Measurements from ENCODE around the gene EPS8L3. TPM values are rescaled to one million over a fixed set of nuclear protein-coding genes. Genes with fewer than 3 reads are reported as not detected.

EPS8L3 gene
- polyA plus RNA-seq, 1 donor from 2014 or later = not detected

GRCh38 chr1:109785446-109786111, 21.9 kb upstream of the EPS8L3 start:
- H3K27ac ChIP-seq (ENCODE audit: low read length) = no peak overlapping the region
- no peaks in the 10 kb centered on the region for H3K79me2 ChIP-seq (replicated peaks; ENCODE audit: insufficient read depth, low read length)
- H3K9ac ChIP-seq (ENCODE audit: low read length) = no peak overlapping the region
- no peaks in the 10 kb centered on the region for H3K36me3 ChIP-seq (ENCODE audit: insufficient read depth, low read length)
- H3K4me2 ChIP-seq (ENCODE audit: low read length) = no peak overlapping the region
- no peak overlapping the region for H3K4me3 ChIP-seq (ENCODE audit: low read length)
- H2AFZ ChIP-seq (ENCODE audit: low read depth, low read length) = no peak overlapping the region
- H3F3A ChIP-seq (ENCODE audit: insufficient read depth, low read length, poor library complexity, severe bottlenecking) = no peaks in the 10 kb centered on the region
- no peaks in the 10 kb centered on the region for H3K27me3 ChIP-seq (ENCODE audit: insufficient read depth, low read depth, low read length)
- no peaks in the 10 kb centered on the region for H4K20me1 ChIP-seq (ENCODE audit: insufficient read depth)
- H3K9me2 ChIP-seq (ENCODE audit: insufficient read depth, low read length) = no peaks in the 10 kb centered on the region
- TF ChIP-seq SMC3 (conservative IDR thresholded peaks at IDR 0.05; ENCODE audit: poor library complexity) = no peak
- no peak for TF ChIP-seq RAD21 (conservative IDR thresholded peaks at IDR 0.05)
- no peak for TF ChIP-seq CTCF (IDR thresholded peaks at IDR 0.05; ENCODE audit: poor library complexity, severe bottlenecking)
- TF ChIP-seq MXI1 (conservative IDR thresholded peaks at IDR 0.05; ENCODE audit: poor library complexity, severe bottlenecking) = no peak
- no peak for TF ChIP-seq POLR2AphosphoS5 (IDR thresholded peaks at IDR 0.05)
- TF ChIP-seq TAF1 (IDR thresholded peaks at IDR 0.05; ENCODE audit: low read depth) = no peak
- TF ChIP-seq EZH2 (IDR thresholded peaks at IDR 0.05; ENCODE audit: borderline replicate concordance, insufficient read depth, low read length, poor library complexity, severe bottlenecking) = no peak
- TF ChIP-seq EP300 (conservative IDR thresholded peaks at IDR 0.05; ENCODE audit: poor library complexity, severe bottlenecking) = no peak
- no peak for TF ChIP-seq REST (IDR thresholded peaks at IDR 0.05; ENCODE audit: borderline replicate concordance)
- H3K9me3 ChIP-seq (ENCODE audit: low read length) = peaks cover 4% of the 10 kb centered on the region

DNA sequence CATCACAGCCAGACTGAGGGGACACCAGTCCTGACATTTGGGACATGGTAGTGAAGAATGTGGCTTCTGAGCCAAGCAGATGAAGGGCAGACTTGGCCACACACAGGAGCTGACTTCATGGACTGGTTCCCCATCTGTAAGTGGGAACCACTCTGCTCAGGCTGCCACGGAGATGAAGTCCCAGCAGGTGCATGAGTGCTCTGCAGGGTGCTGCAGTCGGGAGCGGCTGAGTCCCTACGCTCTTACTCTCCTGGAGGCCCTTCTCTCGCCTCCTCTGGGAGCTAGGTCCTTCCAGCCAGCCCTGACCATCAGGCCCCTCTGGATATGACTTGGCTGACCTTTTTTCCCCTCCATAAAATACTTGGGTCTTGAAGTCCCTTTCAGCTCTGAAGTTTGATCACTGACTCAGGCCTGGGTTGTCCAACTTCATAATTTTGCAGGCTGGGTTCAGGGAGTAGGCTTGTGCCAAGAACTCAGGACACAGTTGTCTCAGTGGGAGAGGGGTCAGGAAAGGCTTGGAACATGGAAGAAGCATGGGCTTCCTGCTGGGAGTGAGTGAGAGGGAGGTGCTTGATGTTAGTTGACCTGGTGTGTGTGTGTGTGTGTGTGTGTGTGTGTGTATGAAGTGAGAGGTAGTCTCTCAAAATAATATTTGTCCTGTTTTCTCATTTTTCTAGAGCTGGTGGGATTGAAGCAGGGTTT, 21.0 kb upstream of the EPS8L3 start:
- Histone ChIP-seq H3K9me2 (ENCODE audit: insufficient read depth, low read length) (no peaks in the 10 kb centered on the region), H3F3A (ENCODE audit: insufficient read depth, low read length, poor library complexity, severe bottlenecking) (no peaks in the 10 kb centered on the region), H3K27ac (ENCODE audit: low read length) (no peak overlapping the region), H3K4me2 (ENCODE audit: low read length) (no peak overlapping the region), H2AFZ (ENCODE audit: low read depth, low read length) (no peak overlapping the region), H3K4me3 (ENCODE audit: low read length) (no peak overlapping the region), H4K20me1 (ENCODE audit: insufficient read depth) (no peaks in the 10 kb centered on the region), H3K9ac (ENCODE audit: low read length) (no peak overlapping the region), H3K27me3 (ENCODE audit: insufficient read depth, low read depth, low read length) (no peaks in the 10 kb centered on the region), H3K79me2 (replicated peaks; ENCODE audit: insufficient read depth, low read length) (no peaks in the 10 kb centered on the region), H3K9me3 (ENCODE audit: low read length) (peaks cover 4% of the 10 kb centered on the region), H3K36me3 (ENCODE audit: insufficient read depth, low read length) (no peaks in the 10 kb centered on the region)
- TF ChIP-seq EP300 (conservative IDR thresholded peaks at IDR 0.05; ENCODE audit: poor library complexity, severe bottlenecking) = no peak
- no peak for TF ChIP-seq SMC3 (conservative IDR thresholded peaks at IDR 0.05; ENCODE audit: poor library complexity)
- no peak for TF ChIP-seq MXI1 (conservative IDR thresholded peaks at IDR 0.05; ENCODE audit: poor library complexity, severe bottlenecking)

Measured in neural cell (in vitro differentiated cells).